Right kidney (tissue), 1 donor: ENCODE results near the gene ZNF853.
"Not testable (repeated sequence)": the region's sequence is repeated elsewhere in the genome, so short reads cannot be mapped to it uniquely, and the experiment has no call there.

Experiments used
- DNase-seq: peaks from one replicate; pipeline ENCODE4 v3.0.0-alpha.2; 2016

Gene ZNF853

GRCh38 chr7:6651851-6652445 lies 36.5 kb downstream of the ZNF853 start:
- no peak for DNase-seq

- no peak for DNase-seq
Observed at GRCh38 chr7:6652446-6653011, 37.1 kb downstream of the ZNF853 start.

DNA sequence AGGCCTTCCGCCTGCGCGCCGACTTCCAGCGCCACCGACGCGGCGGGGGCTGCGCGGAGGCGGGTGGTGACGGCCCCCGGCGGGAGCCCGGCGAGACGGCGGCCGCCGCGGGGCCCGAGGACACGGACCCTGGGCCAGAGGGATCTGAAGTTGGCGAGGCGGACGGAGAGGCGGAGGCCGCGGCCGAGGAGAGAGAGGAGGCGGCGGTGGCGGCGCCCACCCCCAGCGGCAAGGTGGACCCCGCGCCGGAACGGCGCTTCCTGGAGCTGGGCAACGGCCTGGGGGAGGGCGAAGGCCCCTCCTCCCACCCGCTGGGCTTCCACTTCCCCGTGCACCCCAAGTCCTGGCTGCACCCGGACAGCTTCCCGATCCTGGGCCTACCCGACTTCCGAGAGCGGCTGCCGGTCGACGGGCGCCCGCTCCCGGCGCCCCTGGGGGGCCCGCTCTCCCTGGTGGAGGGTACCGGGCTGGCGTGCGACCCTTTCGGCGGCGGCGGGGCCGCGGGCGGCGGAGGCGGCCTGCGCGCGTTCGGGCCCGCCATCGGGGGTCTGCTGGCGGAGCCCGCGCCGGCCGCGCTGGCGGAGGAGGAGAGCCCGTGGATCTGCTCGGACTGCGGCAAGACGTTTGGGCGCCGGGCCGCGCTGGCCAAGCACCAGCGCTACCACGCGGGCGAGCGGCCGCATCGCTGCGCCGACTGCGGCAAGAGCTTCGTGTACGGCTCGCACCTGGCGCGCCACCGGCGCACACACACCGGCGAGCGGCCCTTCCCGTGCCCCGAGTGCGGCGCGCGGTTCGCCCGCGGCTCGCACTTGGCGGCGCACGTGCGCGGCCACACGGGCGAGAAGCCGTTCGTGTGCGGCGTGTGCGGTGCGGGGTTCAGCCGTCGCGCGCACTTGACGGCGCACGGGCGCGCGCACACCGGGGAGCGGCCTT lies 37.9 kb downstream of the ZNF853 start:
- no peak for DNase-seq

DNA sequence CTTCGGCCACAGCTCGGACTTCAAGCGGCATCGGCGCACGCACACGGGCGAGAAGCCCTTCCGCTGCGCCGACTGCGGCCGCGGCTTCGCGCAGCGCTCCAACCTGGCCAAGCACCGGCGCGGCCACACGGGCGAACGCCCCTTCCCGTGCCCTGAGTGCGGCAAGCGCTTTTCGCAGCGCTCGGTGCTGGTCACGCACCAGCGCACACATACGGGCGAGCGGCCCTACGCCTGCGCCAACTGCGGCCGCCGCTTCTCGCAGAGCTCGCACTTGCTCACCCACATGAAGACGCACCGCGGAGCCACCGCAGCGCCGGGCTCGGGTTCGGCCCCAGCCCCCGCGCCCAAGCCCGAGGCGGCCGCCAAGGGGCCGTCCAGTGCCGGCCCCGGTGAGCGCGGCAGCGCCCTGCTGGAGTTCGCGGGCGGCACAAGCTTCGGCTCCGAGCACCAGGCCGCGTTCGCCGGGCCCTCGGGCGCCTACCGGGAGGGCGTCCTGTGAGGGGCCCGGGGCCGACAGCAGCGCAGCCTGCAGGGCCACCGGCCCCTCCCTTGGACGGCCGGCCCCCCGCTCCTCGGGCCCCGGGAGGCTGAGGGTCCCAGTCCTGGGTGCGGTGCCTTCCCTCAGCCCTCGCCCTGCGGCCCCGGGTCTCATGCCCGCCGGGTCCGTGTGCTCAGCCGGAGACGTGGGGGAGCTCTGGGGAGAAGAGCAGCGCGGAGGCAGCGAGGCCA lies 38.9 kb downstream of the ZNF853 start:
- DNase-seq: no peak

DNA sequence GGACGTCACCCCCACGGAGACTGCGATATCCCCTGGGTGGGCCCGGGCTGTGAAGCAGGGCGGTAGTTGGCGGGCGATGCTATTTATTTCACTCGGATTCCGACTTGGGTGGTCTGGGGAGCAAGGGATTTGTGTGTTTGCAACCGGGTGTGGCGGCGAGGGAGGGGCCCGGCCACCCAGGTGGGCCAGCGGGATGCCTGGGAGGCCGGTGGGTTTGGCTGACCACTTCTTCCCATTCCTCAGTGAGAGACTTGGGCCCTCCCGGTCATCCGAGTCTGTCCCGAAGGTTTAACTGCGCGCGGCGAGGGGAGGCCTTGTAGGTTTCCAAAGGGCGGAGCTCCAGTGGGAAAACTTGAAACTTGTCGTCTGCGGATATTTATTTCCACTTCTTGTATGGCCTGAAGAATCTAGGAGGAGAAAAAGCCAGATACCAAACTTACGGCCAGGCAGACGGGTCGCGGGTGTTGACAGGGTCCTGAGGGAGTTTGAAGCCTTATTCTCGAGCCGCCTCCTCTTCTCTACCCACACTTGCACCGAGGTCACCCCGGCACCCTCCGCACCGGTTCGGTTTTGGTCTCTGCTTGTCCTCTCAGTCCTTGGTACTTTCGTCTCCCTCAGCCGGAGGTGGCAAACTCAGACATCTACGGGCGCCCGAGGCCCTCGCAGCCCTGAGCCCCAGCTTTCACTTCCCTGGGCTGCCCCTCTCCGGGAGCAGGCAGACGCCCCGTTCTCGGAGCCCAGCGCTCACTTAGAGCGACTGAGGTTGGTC lies 39.6 kb downstream of the ZNF853 start:
- DNase-seq: no peak

DNA sequence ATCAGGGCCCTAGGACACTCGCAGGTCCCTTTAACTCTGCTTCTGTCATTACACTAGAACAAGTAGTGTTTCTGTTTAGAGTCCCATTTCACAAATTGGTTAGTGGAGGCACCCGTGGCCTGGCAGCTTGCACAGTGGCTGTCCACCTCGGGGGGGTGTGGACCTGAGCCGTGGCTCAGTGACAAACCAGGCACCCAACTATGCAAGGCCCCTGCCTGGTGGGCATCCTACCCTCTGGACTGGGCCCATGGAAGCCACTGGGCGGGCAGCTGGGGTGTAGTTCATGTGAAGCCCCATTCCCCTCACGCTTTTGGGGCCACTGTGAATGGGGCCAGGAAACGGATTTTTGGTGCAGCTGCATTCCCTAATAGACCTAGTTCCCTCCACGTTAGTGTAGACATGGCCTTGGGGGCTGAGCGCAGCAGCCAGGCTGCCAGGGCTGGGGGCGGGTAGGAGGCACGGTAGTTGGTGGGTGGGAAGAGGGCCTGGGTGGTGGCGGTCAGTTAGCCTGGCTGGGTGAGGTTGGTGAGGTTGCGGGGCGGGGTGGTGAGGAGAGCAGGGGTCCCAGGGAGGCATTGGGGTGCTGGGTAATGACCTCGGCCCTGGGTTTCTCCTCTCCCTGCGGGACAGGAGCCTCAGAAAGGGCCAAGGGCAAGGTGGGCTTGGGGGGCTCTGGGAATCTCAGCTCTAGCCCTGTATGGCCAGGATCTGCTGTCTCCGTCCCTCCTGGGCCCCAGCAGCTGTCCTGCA lies 40.4 kb downstream of the ZNF853 start:
- no peak for DNase-seq

- no peak for DNase-seq
Observed at GRCh38 chr7:6656413-6656812, 41.0 kb downstream of the ZNF853 start.

GRCh38 chr7:6658618-6659345 lies 43.4 kb downstream of the ZNF853 start:
- DNase-seq: no peak

DNA sequence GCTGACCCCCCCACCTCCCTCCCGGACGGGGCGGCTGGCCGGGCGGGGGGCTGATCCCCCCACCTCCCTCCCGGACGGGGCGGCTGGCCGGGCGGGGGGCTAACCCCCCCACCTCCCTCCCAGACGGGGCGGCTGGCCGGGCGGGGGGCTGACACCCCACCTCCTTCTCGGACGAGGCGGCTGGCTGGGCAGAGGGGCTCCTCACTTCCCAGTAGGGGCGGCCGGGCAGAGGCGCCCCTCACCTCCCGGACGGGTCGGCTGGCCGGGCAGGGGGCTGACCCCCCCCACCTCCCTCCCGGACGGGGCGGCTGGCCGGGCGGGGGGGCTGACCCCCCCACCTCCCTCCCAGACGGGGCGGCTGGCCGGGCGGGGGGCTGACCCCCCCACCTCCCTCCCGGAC lies 55.4 kb downstream of the ZNF853 start:
- DNase-seq: not testable (repeated sequence)
